ENCODE data around the gene UNC5C.

- no peak for TF ChIP-seq CTCF (IDR thresholded peaks at IDR 0.05)
- no peak for TF ChIP-seq EP300 (IDR thresholded peaks at IDR 0.05)
- no peak for TF ChIP-seq POLR2AphosphoS5 (IDR thresholded peaks at IDR 0.05)
Measured at GRCh38 chr4:95470622-95471021, 78.2 kb downstream of the UNC5C start.
